ENCODE measurements around the gene ATP9A. TPM values are rescaled to one million over a fixed set of nuclear protein-coding genes. Genes with fewer than 3 reads are reported as not detected.

The ATP9A gene
- polyA plus RNA-seq, 1 of the 3 experiments (the other 2 are of a cell fraction), result 11.0 TPM

- TF ChIP-seq USF2 (IDR thresholded peaks at IDR 0.05; ENCODE audit: borderline replicate concordance, low read depth, low read length), result no peak
- no peak for TF ChIP-seq SMC3 (IDR thresholded peaks at IDR 0.05; ENCODE audit: low read depth, low read length)
- no peak for TF ChIP-seq TAF1 (IDR thresholded peaks at IDR 0.05; ENCODE audit: borderline replicate concordance, low read depth, low read length)
- TF ChIP-seq TCF12 (IDR thresholded peaks at IDR 0.05), result no peak
- no peak for TF ChIP-seq POLR2AphosphoS5 (IDR thresholded peaks at IDR 0.05; ENCODE audit: low read depth, low read length)
- no peak for TF ChIP-seq MAX (IDR thresholded peaks at IDR 0.05; ENCODE audit: low read depth)
These were observed 200.6 kb downstream of the ATP9A start (continued) for GRCh38 chr20:51567622-51568021.

GRCh38 chr20:51566594-51566993 is 201.6 kb downstream of the ATP9A start:
- Histone ChIP-seq H3K4me3 (ENCODE audit: low read depth in 2 of 2, low read length in 1 of 2) (no peak overlapping the region), H3K9me2 (no peaks in the 10 kb centered on the region), H3K4me1 (ENCODE audit: control insufficient read depth in 1 of 2, insufficient read depth in 2 of 2, low read depth in 1 of 2, low read length in 1 of 2) (peaks cover 11 to 19% of the 10 kb centered on the region in 2 experiments; a peak in 3 of 4 replicates), H3K79me2 (ENCODE audit: insufficient read depth) (no peaks in the 10 kb centered on the region), H3F3A (replicated peaks; ENCODE audit: insufficient read depth) (peaks cover 28% of the 10 kb centered on the region), H3K27ac (ENCODE audit: low read depth in 2 of 2, low read length in 1 of 2) (no peak overlapping the region), H3K27me3 (ENCODE audit: insufficient read depth) (no peaks in the 10 kb centered on the region), H3K4me2 (peak overlapping the region; percentile 65; the same call in 1 of the 2 replicates), H2AFZ (ENCODE audit: low read depth) (no peak overlapping the region), H3K9me3 (no peaks in the 10 kb centered on the region), H3K36me3 (replicated peaks in 1 of 2; ENCODE audit: control insufficient read depth in 1 of 2, insufficient read depth in 2 of 2, low read length in 1 of 2) (no peaks in the 10 kb centered on the region), H4K20me1 (ENCODE audit: insufficient read depth) (no peaks in the 10 kb centered on the region; the same call in 1 of the 2 replicates), H3K9ac (no peak overlapping the region)
- CTCF ChIA-PET, result interaction anchor here (1.0 to 2.4 kb wide), 2 partner anchors 28 to 195 kb away, joined by 3 to 6 read pairs; no protein-coding TSS in a partner anchor
- DNase-seq, result no peak
- POLR2A ChIA-PET, result no interaction called here
- TF ChIP-seq RFX5 (IDR thresholded peaks at IDR 0.05; ENCODE audit: low read length) (no peak), SMC3 (IDR thresholded peaks at IDR 0.05; ENCODE audit: low read depth, low read length) (no peak), TCF12 (IDR thresholded peaks at IDR 0.05) (no peak), EP300 (IDR thresholded peaks at IDR 0.05; ENCODE audit: borderline replicate concordance in 1 of 2, low read depth in 1 of 2, low read length in 1 of 2) (no peak), TAF1 (IDR thresholded peaks at IDR 0.05; ENCODE audit: borderline replicate concordance, low read depth, low read length) (no peak), RAD21 (IDR thresholded peaks at IDR 0.05; ENCODE audit: low read length) (no peak), GABPA (IDR thresholded peaks at IDR 0.05; ENCODE audit: low read depth) (no peak), ZBTB33 (IDR thresholded peaks at IDR 0.05; ENCODE audit: borderline replicate concordance, low read depth) (no peak), REST (IDR thresholded peaks at IDR 0.05; ENCODE audit: low read depth, low read length) (no peak), USF1 (IDR thresholded peaks at IDR 0.05; ENCODE audit: borderline replicate concordance, low read depth) (no peak), JUND (IDR thresholded peaks at IDR 0.05) (no peak), MXI1 (IDR thresholded peaks at IDR 0.05; ENCODE audit: low read depth, low read length) (no peak), FOXM1 (IDR thresholded peaks at IDR 0.05; ENCODE audit: low read depth) (no peak), TEAD4 (IDR thresholded peaks at IDR 0.05; ENCODE audit: borderline replicate concordance, insufficient read depth) (no peak), PBX3 (IDR thresholded peaks at IDR 0.05) (no peak), FOSL2 (IDR thresholded peaks at IDR 0.05; ENCODE audit: borderline replicate concordance, low read depth) (no peak)
- WGBS (ENCODE audit: low lambda C conversion rate), result 78% methylated on average over 4 of the region's 4 CpGs
